Fibroblast of skin of scalp (primary cell): Measurements from ENCODE around the gene GNAL.

Experiments used
- DNase-seq: peaks from one replicate; pipeline ENCODE4 v3.0.0-alpha.2; 2013

The GNAL gene

GRCh38 chr18:11767329-11767728, 78.3 kb downstream of the GNAL start:
- DNase-seq: no peak

GRCh38 chr18:11767935-11768334, 78.9 kb downstream of the GNAL start:
- DNase-seq: peak; percentile 40

GRCh38 chr18:11775436-11776174, 86.5 kb downstream of the GNAL start:
- peak; percentile 6 for DNase-seq

GRCh38 chr18:11780042-11780441, 91.0 kb downstream of the GNAL start:
- DNase-seq: no peak

- DNase-seq: no peak
Measured at GRCh38 chr18:11783716-11784331, 94.8 kb downstream of the GNAL start.

- no peak for DNase-seq
Measured at GRCh38 chr18:11784674-11785304, 95.7 kb downstream of the GNAL start.

GRCh38 chr18:11785444-11786055, 96.5 kb downstream of the GNAL start:
- no peak for DNase-seq

GRCh38 chr18:11789716-11790510, 100.8 kb downstream of the GNAL start:
- DNase-seq: no peak

GRCh38 chr18:11791131-11791530, 102.1 kb downstream of the GNAL start:
- no peak for DNase-seq

GRCh38 chr18:11792632-11793031, 103.6 kb downstream of the GNAL start:
- DNase-seq: no peak

- DNase-seq: no peak
Measured at GRCh38 chr18:11794195-11794594, 105.1 kb downstream of the GNAL start.

- DNase-seq: no peak
Measured at GRCh38 chr18:11795916-11796315, 106.9 kb downstream of the GNAL start.

GRCh38 chr18:11798271-11798670, 109.2 kb downstream of the GNAL start:
- no peak for DNase-seq

- no peak for DNase-seq
Measured at GRCh38 chr18:11799066-11799465, 110.0 kb downstream of the GNAL start.

- no peak for DNase-seq
Measured at GRCh38 chr18:11800566-11801334, 111.7 kb downstream of the GNAL start.

GRCh38 chr18:11801573-11801972, 112.5 kb downstream of the GNAL start:
- no peak for DNase-seq

- no peak for DNase-seq
Measured at GRCh38 chr18:11802158-11802557, 113.1 kb downstream of the GNAL start.

GRCh38 chr18:11802586-11802985, 113.5 kb downstream of the GNAL start:
- no peak for DNase-seq

GRCh38 chr18:11807233-11807632, 118.2 kb downstream of the GNAL start:
- peak; percentile 26 for DNase-seq

GRCh38 chr18:11808001-11808855, 119.2 kb downstream of the GNAL start:
- DNase-seq: peak; percentile 70

GRCh38 chr18:11809895-11810294, 120.8 kb downstream of the GNAL start:
- DNase-seq: no peak
